ENCODE measurements around the gene CES4A. TPM values are rescaled to one million over a fixed set of nuclear protein-coding genes. Genes with fewer than 3 reads are reported as not detected.

The CES4A gene
- total RNA-seq, 1 experiment from 2014 or later, result 0.61 TPM

DNA sequence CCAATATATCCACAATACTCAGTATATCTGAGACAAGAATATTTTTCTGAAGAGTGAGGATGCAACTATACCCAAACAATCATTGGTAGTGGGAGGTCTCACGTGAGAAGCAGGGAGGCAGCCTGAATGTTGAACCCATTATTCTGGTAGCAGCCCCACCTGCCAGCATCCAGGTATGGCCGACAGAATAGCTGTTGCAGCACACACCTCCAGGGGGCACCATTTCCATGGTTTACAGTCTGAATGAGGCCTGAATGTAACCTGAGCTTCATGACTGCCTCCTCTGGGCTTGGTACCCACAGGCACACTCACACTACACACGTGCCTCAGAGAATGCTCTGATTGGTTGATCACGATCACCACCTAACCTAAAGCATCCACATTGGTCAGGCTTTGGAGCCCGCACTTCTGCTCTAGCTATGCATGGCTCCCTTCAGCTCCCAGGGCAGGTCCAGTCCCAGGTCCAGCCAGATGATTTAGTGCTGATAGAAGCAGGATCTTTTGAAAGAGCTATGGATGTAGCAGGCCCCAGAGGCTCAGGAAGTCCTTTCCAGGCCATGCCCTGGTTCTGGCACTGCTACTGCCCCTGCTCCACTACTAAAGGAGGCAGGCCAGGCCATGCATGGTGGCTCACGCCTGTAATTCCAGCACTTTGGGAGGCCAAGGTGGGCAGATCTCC lies 29.6 kb downstream of the CES4A start (continued):
- TF ChIP-seq ZNF232 (CRISPR knock-in tag; IDR thresholded peaks at IDR 0.05) (peak; percentile 72; the same call in 1 of the 2 replicates), TEAD1 (CRISPR knock-in tag; IDR thresholded peaks at IDR 0.05) (peak; percentile 70; the same call in 1 of the 2 replicates)
- TF ChIP-seq, protein P1, sequence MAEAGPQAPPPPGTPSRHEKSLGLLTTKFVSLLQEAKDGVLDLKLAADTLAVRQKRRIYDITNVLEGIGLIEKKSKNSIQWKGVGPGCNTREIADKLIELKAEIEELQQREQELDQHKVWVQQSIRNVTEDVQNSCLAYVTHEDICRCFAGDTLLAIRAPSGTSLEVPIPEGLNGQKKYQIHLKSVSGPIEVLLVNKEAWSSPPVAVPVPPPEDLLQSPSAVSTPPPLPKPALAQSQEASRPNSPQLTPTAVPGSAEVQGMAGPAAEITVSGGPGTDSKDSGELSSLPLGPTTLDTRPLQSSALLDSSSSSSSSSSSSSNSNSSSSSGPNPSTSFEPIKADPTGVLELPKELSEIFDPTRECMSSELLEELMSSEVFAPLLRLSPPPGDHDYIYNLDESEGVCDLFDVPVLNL (CRISPR knock-in tag; IDR thresholded peaks at IDR 0.05; ENCODE audit: borderline replicate concordance, low read depth), result no peak

DNA sequence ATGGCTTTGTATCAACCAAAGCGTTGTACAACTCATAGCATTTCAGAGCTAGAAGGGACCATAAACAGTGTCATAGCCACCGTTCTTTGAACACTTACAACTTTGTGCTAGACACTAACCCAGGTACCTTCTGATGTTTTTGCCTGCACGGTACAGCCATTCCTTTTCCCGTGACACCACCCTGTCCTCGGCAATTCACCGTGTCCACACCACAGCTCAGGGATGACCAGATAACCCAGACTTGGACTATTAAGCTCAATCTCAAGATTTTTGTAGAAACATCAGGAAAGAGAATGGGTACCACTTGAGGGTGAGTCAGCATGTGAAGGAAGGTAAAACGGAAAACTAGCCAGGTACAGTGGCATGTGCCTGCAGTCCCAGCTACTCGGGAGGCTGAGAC lies 30.8 kb downstream of the CES4A start:
- TF ChIP-seq, protein P2, sequence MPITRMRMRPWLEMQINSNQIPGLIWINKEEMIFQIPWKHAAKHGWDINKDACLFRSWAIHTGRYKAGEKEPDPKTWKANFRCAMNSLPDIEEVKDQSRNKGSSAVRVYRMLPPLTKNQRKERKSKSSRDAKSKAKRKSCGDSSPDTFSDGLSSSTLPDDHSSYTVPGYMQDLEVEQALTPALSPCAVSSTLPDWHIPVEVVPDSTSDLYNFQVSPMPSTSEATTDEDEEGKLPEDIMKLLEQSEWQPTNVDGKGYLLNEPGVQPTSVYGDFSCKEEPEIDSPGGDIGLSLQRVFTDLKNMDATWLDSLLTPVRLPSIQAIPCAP (CRISPR knock-in tag; IDR thresholded peaks at IDR 0.05), result no peak
- TF ChIP-seq, protein P3, sequence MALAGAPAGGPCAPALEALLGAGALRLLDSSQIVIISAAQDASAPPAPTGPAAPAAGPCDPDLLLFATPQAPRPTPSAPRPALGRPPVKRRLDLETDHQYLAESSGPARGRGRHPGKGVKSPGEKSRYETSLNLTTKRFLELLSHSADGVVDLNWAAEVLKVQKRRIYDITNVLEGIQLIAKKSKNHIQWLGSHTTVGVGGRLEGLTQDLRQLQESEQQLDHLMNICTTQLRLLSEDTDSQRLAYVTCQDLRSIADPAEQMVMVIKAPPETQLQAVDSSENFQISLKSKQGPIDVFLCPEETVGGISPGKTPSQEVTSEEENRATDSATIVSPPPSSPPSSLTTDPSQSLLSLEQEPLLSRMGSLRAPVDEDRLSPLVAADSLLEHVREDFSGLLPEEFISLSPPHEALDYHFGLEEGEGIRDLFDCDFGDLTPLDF (CRISPR knock-in tag; IDR thresholded peaks at IDR 0.05), result no peak
- H3K27me3 Mint-ChIP-seq (ENCODE audit: low read depth), result peaks cover 32% of the 10 kb centered on the region
- ATAC-seq (no peak), DNase-seq (ENCODE audit: low spot score) (no peak)
- ChIA-PET CTCF (interaction anchor here (0.5 to 5.9 kb wide), 6 partner anchors 59 to 166 kb away, joined by 5 to 62 read pairs (median 23); partner anchors contain the start of gene CES3), POLR2A (no interaction called here)
- no peak overlapping the region for H3K27ac Mint-ChIP-seq
- H3K4me1 Mint-ChIP-seq, result no peaks in the 10 kb centered on the region
- H3K36me3 Mint-ChIP-seq, result no peaks in the 10 kb centered on the region
- no peaks in the 10 kb centered on the region for H3K9me3 Mint-ChIP-seq
- no peak overlapping the region for H3K4me3 Mint-ChIP-seq

DNA sequence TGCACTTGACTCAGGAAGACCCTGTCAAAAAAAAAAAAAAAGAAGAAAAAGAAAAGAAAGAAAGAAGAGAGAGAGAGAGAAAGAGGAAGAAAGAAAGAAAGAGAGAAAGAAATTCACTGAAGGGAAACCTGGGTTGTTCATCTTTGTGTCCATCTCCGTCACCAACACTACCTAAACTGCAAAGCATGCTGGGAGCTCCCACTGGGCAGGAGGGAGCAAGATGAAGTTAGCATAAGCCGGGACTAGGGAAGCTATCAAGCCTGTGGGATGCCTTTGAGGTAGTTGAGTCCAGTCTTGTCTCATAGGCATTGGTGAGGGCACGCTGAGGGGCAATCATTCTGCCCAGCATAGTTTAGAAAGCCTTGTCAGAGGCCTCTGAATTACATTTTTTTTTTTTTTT lies 32.9 kb downstream of the CES4A start:
- Mint-ChIP-seq H3K9me3 (no peaks in the 10 kb centered on the region), H3K27ac (no peak overlapping the region), H3K4me1 (0 out of 2 replicates have a peak, but pooled peaks cover 3% of the 10 kb centered on the region), H3K36me3 (no peaks in the 10 kb centered on the region), H3K27me3 (ENCODE audit: low read depth) (peaks cover 11% of the 10 kb centered on the region), H3K4me3 (no peak overlapping the region)
- TF ChIP-seq, protein P4, sequence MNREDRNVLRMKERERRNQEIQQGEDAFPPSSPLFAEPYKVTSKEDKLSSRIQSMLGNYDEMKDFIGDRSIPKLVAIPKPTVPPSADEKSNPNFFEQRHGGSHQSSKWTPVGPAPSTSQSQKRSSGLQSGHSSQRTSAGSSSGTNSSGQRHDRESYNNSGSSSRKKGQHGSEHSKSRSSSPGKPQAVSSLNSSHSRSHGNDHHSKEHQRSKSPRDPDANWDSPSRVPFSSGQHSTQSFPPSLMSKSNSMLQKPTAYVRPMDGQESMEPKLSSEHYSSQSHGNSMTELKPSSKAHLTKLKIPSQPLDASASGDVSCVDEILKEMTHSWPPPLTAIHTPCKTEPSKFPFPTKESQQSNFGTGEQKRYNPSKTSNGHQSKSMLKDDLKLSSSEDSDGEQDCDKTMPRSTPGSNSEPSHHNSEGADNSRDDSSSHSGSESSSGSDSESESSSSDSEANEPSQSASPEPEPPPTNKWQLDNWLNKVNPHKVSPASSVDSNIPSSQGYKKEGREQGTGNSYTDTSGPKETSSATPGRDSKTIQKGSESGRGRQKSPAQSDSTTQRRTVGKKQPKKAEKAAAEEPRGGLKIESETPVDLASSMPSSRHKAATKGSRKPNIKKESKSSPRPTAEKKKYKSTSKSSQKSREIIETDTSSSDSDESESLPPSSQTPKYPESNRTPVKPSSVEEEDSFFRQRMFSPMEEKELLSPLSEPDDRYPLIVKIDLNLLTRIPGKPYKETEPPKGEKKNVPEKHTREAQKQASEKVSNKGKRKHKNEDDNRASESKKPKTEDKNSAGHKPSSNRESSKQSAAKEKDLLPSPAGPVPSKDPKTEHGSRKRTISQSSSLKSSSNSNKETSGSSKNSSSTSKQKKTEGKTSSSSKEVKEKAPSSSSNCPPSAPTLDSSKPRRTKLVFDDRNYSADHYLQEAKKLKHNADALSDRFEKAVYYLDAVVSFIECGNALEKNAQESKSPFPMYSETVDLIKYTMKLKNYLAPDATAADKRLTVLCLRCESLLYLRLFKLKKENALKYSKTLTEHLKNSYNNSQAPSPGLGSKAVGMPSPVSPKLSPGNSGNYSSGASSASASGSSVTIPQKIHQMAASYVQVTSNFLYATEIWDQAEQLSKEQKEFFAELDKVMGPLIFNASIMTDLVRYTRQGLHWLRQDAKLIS (CRISPR knock-in tag; IDR thresholded peaks at IDR 0.05; ENCODE audit: borderline replicate concordance), result no peak
- TF ChIP-seq RELA (CRISPR knock-in tag; IDR thresholded peaks at IDR 0.05; ENCODE audit: borderline replicate concordance), result no peak
- ChIA-PET POLR2A (interaction anchor here (0.6 to 0.7 kb wide), 2 partner anchors 78 to 1238 kb away, joined by 3 read pairs; no protein-coding TSS in a partner anchor), CTCF (interaction anchor here (0.7 to 5.9 kb wide), 6 partner anchors 8 to 164 kb away, joined by 3 to 26 read pairs (median 6); partner anchors contain the start of gene NOL3)
- ATAC-seq (no peak), DNase-seq (ENCODE audit: low spot score) (no peak)

DNA sequence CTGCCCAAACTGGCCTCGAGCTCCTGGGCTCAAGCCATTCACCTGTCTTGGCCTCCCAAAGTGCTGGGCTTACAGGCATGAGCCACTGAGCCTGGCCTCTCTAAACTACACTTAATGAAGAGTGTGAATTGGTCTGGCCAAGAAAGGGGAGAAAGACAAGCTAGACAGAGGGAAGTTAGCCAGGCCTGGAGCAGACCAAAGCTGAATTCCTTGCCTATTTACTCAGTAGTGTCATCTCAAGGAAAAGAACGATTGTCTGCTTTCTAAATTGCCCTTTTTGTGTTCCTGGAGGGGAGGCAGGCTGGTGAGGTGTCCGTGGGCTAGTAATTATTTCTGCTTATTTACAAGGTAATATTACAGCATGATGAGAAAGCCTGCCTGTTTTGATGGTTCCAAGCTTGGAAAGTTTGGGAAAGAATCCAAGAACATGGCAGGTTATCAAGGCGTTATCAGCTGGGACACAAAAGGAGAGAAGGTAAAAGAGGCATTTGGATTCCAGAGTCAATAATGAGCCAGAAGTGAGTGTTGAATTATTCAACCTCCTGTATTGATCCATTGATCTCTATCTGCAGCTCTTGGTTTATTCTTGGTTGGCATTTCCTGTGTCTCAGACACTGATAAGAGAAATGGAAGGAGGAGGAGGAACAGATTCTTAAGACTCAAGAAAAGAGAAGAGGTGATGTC lies 34.3 kb downstream of the CES4A start:
- H3K4me3 Mint-ChIP-seq, result no peak overlapping the region
- H3K27me3 Mint-ChIP-seq (ENCODE audit: low read depth), result peaks cover 11% of the 10 kb centered on the region
- H3K36me3 Mint-ChIP-seq, result no peaks in the 10 kb centered on the region
- DNase-seq (ENCODE audit: low spot score), result no peak
- 0 out of 2 replicates have a peak, but pooled peaks cover 3% of the 10 kb centered on the region for H3K4me1 Mint-ChIP-seq
- no peak for ATAC-seq
- no peak overlapping the region for H3K27ac Mint-ChIP-seq
- no peaks in the 10 kb centered on the region for H3K9me3 Mint-ChIP-seq
- POLR2A ChIA-PET, result no interaction called here
- CTCF ChIA-PET, result interaction anchor here (0.6 to 5.9 kb wide), 6 partner anchors 10 to 147 kb away, joined by 3 to 26 read pairs (median 4); partner anchors contain the start of genes CES3 and NOL3
- TF ChIP-seq, protein P5, sequence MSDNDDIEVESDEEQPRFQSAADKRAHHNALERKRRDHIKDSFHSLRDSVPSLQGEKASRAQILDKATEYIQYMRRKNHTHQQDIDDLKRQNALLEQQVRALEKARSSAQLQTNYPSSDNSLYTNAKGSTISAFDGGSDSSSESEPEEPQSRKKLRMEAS (CRISPR knock-in tag; IDR thresholded peaks at IDR 0.05), result no peak
- TF ChIP-seq CREB1 (CRISPR knock-in tag; IDR thresholded peaks at IDR 0.05), result no peak
- TF ChIP-seq, protein P6, sequence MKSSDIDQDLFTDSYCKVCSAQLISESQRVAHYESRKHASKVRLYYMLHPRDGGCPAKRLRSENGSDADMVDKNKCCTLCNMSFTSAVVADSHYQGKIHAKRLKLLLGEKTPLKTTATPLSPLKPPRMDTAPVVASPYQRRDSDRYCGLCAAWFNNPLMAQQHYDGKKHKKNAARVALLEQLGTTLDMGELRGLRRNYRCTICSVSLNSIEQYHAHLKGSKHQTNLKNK (CRISPR knock-in tag; IDR thresholded peaks at IDR 0.05), result no peak
- no peak for TF ChIP-seq FOXJ3 (CRISPR knock-in tag; IDR thresholded peaks at IDR 0.05; ENCODE audit: borderline replicate concordance)
- no peak for TF ChIP-seq NR1H2 (CRISPR knock-in tag; IDR thresholded peaks at IDR 0.05)
- no peak for TF ChIP-seq NR2C2 (CRISPR knock-in tag; IDR thresholded peaks at IDR 0.05)
- no peak for TF ChIP-seq ZNF317 (CRISPR knock-in tag; IDR thresholded peaks at IDR 0.05; ENCODE audit: borderline replicate concordance, low read depth)
- TF ChIP-seq FOXK1 (CRISPR knock-in tag; IDR thresholded peaks at IDR 0.05), result no peak
- no peak for TF ChIP-seq ETV6 (CRISPR knock-in tag; IDR thresholded peaks at IDR 0.05)
- TF ChIP-seq, protein P7, sequence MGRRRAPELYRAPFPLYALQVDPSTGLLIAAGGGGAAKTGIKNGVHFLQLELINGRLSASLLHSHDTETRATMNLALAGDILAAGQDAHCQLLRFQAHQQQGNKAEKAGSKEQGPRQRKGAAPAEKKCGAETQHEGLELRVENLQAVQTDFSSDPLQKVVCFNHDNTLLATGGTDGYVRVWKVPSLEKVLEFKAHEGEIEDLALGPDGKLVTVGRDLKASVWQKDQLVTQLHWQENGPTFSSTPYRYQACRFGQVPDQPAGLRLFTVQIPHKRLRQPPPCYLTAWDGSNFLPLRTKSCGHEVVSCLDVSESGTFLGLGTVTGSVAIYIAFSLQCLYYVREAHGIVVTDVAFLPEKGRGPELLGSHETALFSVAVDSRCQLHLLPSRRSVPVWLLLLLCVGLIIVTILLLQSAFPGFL (CRISPR knock-in tag; IDR thresholded peaks at IDR 0.05; ENCODE audit: borderline replicate concordance), result no peak
- no peak for TF ChIP-seq ZNF416 (CRISPR knock-in tag; IDR thresholded peaks at IDR 0.05)

All from WTC11 (cell line).